Measurements from ENCODE around the gene BACH2. TPM values are rescaled to one million over a fixed set of nuclear protein-coding genes. Genes with fewer than 3 reads are reported as not detected.
A peak's percentile ranks its signal among the peaks of the same experiment; 100 is the strongest.

BACH2 gene
- total RNA-seq, 1 donor from 2014 or later = 7.8 TPM

- Mint-ChIP-seq H3K4me1 (ENCODE audit: low read depth) (peaks cover 29% of the 10 kb centered on the region), H3K9me3 (ENCODE audit: low read depth) (peaks cover 2% of the 10 kb centered on the region), H3K4me3 (ENCODE audit: unreplicated experiment) (no peak overlapping the region), H3K27ac (ENCODE audit: unreplicated experiment) (peak overlapping the region; percentile 0), H3K36me3 (ENCODE audit: low read depth) (peaks cover 4% of the 10 kb centered on the region), H3K27me3 (ENCODE audit: low read depth) (no peaks in the 10 kb centered on the region)
- TF ChIP-seq, protein P1, sequence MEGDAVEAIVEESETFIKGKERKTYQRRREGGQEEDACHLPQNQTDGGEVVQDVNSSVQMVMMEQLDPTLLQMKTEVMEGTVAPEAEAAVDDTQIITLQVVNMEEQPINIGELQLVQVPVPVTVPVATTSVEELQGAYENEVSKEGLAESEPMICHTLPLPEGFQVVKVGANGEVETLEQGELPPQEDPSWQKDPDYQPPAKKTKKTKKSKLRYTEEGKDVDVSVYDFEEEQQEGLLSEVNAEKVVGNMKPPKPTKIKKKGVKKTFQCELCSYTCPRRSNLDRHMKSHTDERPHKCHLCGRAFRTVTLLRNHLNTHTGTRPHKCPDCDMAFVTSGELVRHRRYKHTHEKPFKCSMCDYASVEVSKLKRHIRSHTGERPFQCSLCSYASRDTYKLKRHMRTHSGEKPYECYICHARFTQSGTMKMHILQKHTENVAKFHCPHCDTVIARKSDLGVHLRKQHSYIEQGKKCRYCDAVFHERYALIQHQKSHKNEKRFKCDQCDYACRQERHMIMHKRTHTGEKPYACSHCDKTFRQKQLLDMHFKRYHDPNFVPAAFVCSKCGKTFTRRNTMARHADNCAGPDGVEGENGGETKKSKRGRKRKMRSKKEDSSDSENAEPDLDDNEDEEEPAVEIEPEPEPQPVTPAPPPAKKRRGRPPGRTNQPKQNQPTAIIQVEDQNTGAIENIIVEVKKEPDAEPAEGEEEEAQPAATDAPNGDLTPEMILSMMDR (IDR thresholded peaks at IDR 0.05) = no peak
- no peak for DNase-seq (ENCODE audit: low spot score)
Measured at GRCh38 chr6:90183587-90184333, 112.9 kb downstream of the BACH2 start.

DNA sequence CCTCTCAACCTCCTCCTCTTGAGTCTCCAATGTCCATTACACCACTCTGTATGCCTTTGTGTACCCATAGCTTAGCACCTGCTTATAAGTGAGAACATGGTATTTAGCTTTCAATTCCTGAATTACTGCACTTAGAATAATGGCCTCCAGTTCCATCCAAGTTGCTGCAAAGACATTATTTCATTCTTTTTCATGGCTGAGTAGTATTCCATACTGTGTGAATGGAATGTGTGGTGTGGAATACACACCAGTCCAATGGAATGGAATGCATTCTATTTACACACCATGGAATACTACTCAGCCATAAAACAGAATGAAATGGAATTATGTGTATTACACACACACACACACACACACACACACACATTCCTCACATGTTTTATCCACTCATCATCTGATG, 116.1 kb downstream of the BACH2 start:
- TF ChIP-seq, protein P1 (IDR thresholded peaks at IDR 0.05) = no peak
- no peak for DNase-seq (ENCODE audit: low spot score)
- Mint-ChIP-seq H3K27ac (ENCODE audit: unreplicated experiment) (no peak overlapping the region), H3K4me3 (ENCODE audit: unreplicated experiment) (no peak overlapping the region), H3K27me3 (ENCODE audit: low read depth) (no peaks in the 10 kb centered on the region), H3K4me1 (ENCODE audit: low read depth) (peaks cover 36% of the 10 kb centered on the region), H3K36me3 (ENCODE audit: low read depth) (peaks cover 4% of the 10 kb centered on the region), H3K9me3 (ENCODE audit: low read depth) (peaks cover 2% of the 10 kb centered on the region)

GRCh38 chr6:90179190-90180169, 117.2 kb downstream of the BACH2 start:
- H3K36me3 Mint-ChIP-seq (ENCODE audit: low read depth) = peaks cover 4% of the 10 kb centered on the region
- TF ChIP-seq, protein P1 (IDR thresholded peaks at IDR 0.05) = peak; percentile 81
- H3K27me3 Mint-ChIP-seq (ENCODE audit: low read depth) = no peaks in the 10 kb centered on the region
- no peak overlapping the region for H3K27ac Mint-ChIP-seq (ENCODE audit: unreplicated experiment)
- peaks cover 30% of the 10 kb centered on the region for H3K4me1 Mint-ChIP-seq (ENCODE audit: low read depth)
- DNase-seq (ENCODE audit: low spot score) = no peak
- H3K9me3 Mint-ChIP-seq (ENCODE audit: low read depth) = peaks cover 2% of the 10 kb centered on the region
- no peak overlapping the region for H3K4me3 Mint-ChIP-seq (ENCODE audit: unreplicated experiment)

- Mint-ChIP-seq H3K27me3 (ENCODE audit: low read depth) (no peaks in the 10 kb centered on the region), H3K36me3 (ENCODE audit: low read depth) (peaks cover 4% of the 10 kb centered on the region), H3K9me3 (ENCODE audit: low read depth) (peaks cover 2% of the 10 kb centered on the region), H3K27ac (ENCODE audit: unreplicated experiment) (peak overlapping the region; percentile 72), H3K4me1 (ENCODE audit: low read depth) (peaks cover 19% of the 10 kb centered on the region), H3K4me3 (ENCODE audit: unreplicated experiment) (peak overlapping the region; percentile 5)
- TF ChIP-seq, protein P1 (IDR thresholded peaks at IDR 0.05) = no peak
- DNase-seq (ENCODE audit: low spot score) = no peak
Measured at GRCh38 chr6:90178384-90178855, 118.2 kb downstream of the BACH2 start.

All from chondrocyte (in vitro differentiated cells).